HS-5 (cell line): ENCODE results near the gene NUTM2B.
"Not testable (repeated sequence)": the region's sequence is repeated elsewhere in the genome, so short reads cannot be mapped to it uniquely, and the experiment has no call there.

ENCODE experiments used
- DNase-seq: peaks from one replicate; pipeline ENCODE4 v3.0.0-alpha.2; 2012; ENCODE audit warnings: low read depth

Gene NUTM2B

GRCh38 chr10:79702927-79703326 is at the start of gene NUTM2B:
TSS of gene NUTM2B (plus strand) at chr10:79703227. CDS start at chr10:79703610, 383 bp downstream.
- not testable (repeated sequence) for DNase-seq

GRCh38 chr10:79663287-79663686 is 39.7 kb upstream of the NUTM2B start:
- DNase-seq: not testable (repeated sequence)

- DNase-seq: not testable (repeated sequence)
Measured at GRCh38 chr10:79664686-79665085, 38.3 kb upstream of the NUTM2B start.

GRCh38 chr10:79669248-79669788 is 33.7 kb upstream of the NUTM2B start:
- DNase-seq: not testable (repeated sequence)

- DNase-seq: peak; percentile 26
Measured at GRCh38 chr10:79674878-79675277, 28.1 kb upstream of the NUTM2B start.

- not testable (repeated sequence) for DNase-seq
Measured at GRCh38 chr10:79683026-79683883, 19.8 kb upstream of the NUTM2B start.

GRCh38 chr10:79683884-79684720 is 18.9 kb upstream of the NUTM2B start:
- DNase-seq: not testable (repeated sequence)

- not testable (repeated sequence) for DNase-seq
Measured at GRCh38 chr10:79685044-79685685, 17.9 kb upstream of the NUTM2B start.

- DNase-seq: not testable (repeated sequence)
Measured at GRCh38 chr10:79686595-79686994, 16.4 kb upstream of the NUTM2B start.

GRCh38 chr10:79687406-79688150 is 15.4 kb upstream of the NUTM2B start:
- not testable (repeated sequence) for DNase-seq

GRCh38 chr10:79688798-79689197 is 14.2 kb upstream of the NUTM2B start:
- not testable (repeated sequence) for DNase-seq

GRCh38 chr10:79696596-79696995 is 6.4 kb upstream of the NUTM2B start:
- not testable (repeated sequence) for DNase-seq

- not testable (repeated sequence) for DNase-seq
Measured at GRCh38 chr10:79697141-79697540, 5.9 kb upstream of the NUTM2B start.

GRCh38 chr10:79700381-79700944 is 2.6 kb upstream of the NUTM2B start:
- not testable (repeated sequence) for DNase-seq

- not testable (repeated sequence) for DNase-seq
Measured at GRCh38 chr10:79707017-79707416, 4.0 kb downstream of the NUTM2B start.

- not testable (repeated sequence) for DNase-seq
Measured at GRCh38 chr10:79714976-79715375, 11.9 kb downstream of the NUTM2B start.

GRCh38 chr10:79716917-79717579 is 14.0 kb downstream of the NUTM2B start:
- not testable (repeated sequence) for DNase-seq

GRCh38 chr10:79720000-79720399 is 17.0 kb downstream of the NUTM2B start:
- not testable (repeated sequence) for DNase-seq

GRCh38 chr10:79726620-79727019 is 23.6 kb downstream of the NUTM2B start:
- not testable (repeated sequence) for DNase-seq

GRCh38 chr10:79744844-79745243 is 41.8 kb downstream of the NUTM2B start:
- DNase-seq: not testable (repeated sequence)
